ENCODE measurements around the gene SHISA7. TPM values are rescaled to one million over a fixed set of nuclear protein-coding genes. Genes with fewer than 3 reads are reported as not detected.

The SHISA7 gene
- total and polyA plus RNA-seq, 2 of the 4 experiments (the other 2 are of a cell fraction) = not detected

DNA sequence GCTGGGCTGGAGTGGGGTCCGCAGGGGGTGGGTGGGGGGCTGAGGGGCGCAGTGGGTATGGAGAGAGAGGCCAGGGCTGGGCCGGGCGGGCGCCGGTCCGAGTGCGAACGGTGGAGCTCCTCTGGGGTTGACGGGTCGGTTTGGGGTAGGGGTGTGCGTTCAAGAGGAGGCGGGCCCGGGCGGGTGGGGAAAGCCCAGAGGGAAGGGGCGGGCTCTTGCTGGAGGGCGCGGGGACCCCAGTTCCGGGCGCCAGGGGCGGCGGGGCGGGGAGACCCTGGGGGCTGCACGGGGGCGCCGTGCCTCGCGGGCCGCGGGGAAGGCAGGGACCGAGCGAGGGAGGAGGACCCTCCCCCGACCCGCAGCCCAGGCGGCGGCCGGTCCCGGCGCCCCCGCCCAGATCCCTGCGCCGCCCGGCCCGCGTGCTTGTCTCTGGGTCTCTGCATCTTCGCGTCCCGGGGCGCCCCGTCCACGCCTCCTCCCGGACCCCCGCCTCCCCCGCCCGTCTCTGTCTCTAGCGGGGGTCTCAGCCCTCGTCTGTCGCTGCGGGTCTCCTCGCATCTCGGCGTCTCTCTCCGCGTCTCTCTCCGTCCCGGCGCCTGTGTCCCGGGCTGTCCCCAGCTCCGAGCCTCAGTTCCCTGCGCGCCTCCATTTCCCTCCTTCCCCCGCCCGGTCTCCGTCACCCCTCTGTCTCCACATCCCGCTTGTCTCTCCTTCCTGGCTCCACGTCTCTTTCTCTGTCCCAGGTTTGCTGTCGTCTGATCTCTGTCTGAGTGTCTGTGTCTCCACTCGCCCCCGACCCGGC is 8.3 kb upstream of the SHISA7 start:
- TF ChIP-seq MAFK (IDR thresholded peaks at IDR 0.05; ENCODE audit: low read depth, low read length) = no peak
- no peak overlapping the region for H3K18ac ChIP-seq (ENCODE audit: low read depth, low read length)
- H2AFZ ChIP-seq (replicated peaks; ENCODE audit: low read length, poor library complexity) = peak overlapping the region; percentile 61
- H3K9ac ChIP-seq (ENCODE audit: low read depth, low read length) = no peak overlapping the region
- no peak overlapping the region for H4K91ac ChIP-seq (ENCODE audit: insufficient read depth, low read depth, low read length)
- intact Hi-C loops (cut with micrococcal nuclease) (no loop called here), dilution Hi-C loops (cut with HindIII; ENCODE audit: low sequenced_read_pairs, unreplicated experiment) (no loop called here), in situ Hi-C loops (cut with MboI; ENCODE audit: low sequenced_read_pairs) (no loop called here)
- no peak overlapping the region for H2BK20ac ChIP-seq (ENCODE audit: low read depth, low read length)
- no peak overlapping the region for H3K23ac ChIP-seq (ENCODE audit: low read depth, low read length)
- peaks cover 36% of the 10 kb centered on the region for H3K27me3 ChIP-seq (ENCODE audit: control insufficient read depth, insufficient read depth, low read length)
- POLR2A ChIA-PET (ENCODE audit: unreplicated experiment) = no interaction called here
- no peaks in the 10 kb centered on the region; a peak in 1 of 4 replicates for H3K79me1 ChIP-seq (ENCODE audit: low read depth in 1 of 2, low read length in 2 of 2)
- no peak overlapping the region for H2BK5ac ChIP-seq (ENCODE audit: low read depth, low read length, poor library complexity, severe bottlenecking)
- H3K9me3 ChIP-seq (ENCODE audit: control insufficient read depth, insufficient read depth, low read length) = no peaks in the 10 kb centered on the region
- no peaks in the 10 kb centered on the region; the same call in 1 of the 2 replicates for H3K36me3 ChIP-seq (ENCODE audit: control insufficient read depth, insufficient read depth, low read length)
- ATAC-seq (ENCODE audit: low read depth) = 0 out of 2 replicates have a peak, but pooled peaks have one; percentile 21
- H3K56ac ChIP-seq (ENCODE audit: extremely low read depth, insufficient read depth, low read length) = no peak overlapping the region
- peak overlapping the region; percentile 9 for H3K4me3 ChIP-seq (ENCODE audit: insufficient read depth, low read depth, low read length)
- H3K27ac ChIP-seq (ENCODE audit: insufficient read depth, low read length) = no peak overlapping the region
- H4K20me1 ChIP-seq (ENCODE audit: insufficient read depth, low read length) = peaks cover 26% of the 10 kb centered on the region
- no peak overlapping the region for H4K8ac ChIP-seq (ENCODE audit: low read depth in 2 of 2, low read length in 2 of 2)
- no peak overlapping the region for H3K14ac ChIP-seq (replicated peaks; ENCODE audit: low read depth, low read length)
- no TSS peak for BruUV-seq (replicated peaks)
- H4K5ac ChIP-seq (ENCODE audit: low read depth, low read length) = no peak overlapping the region
- no peak overlapping the region for H3K4ac ChIP-seq (ENCODE audit: low read depth, low read length)
- H2BK15ac ChIP-seq (ENCODE audit: low read depth, low read length) = no peak overlapping the region
- CTCF ChIA-PET = interaction anchor here (0.6 kb wide), 1 partner anchor 16 kb away, joined by 3 read pairs; no protein-coding TSS in a partner anchor
- H2AK9ac ChIP-seq (replicated peaks; ENCODE audit: low read depth, low read length, poor library complexity) = no peak overlapping the region
- DNase-seq = no peak
- no peak overlapping the region for H2AK5ac ChIP-seq (ENCODE audit: low read depth, low read length)
- H3K4me1 ChIP-seq (ENCODE audit: control insufficient read depth, insufficient read depth, low read length) = peaks cover 2% of the 10 kb centered on the region; the same call in 1 of the 2 replicates
- peak overlapping the region; percentile 67 for H3K4me2 ChIP-seq (ENCODE audit: low read depth, low read length)
- no peak overlapping the region for H2BK120ac ChIP-seq (ENCODE audit: low read depth, low read length)
- WGBS, 2 experiments (ENCODE audit: extremely low coverage in 2 of 2, insufficient read length in 1 of 2) = 1% methylated on average over 33 of the region's 80 CpGs; no CpG with 5 or more reads in 1 of the 2 experiments
- peaks cover 2% of the 10 kb centered on the region; the same call in 1 of the 2 replicates for H3K9me1 ChIP-seq (ENCODE audit: insufficient read depth, low read length)

Data from IMR-90 (cell line).